HepG2 (cell line): ENCODE data around the gene ATXN2. TPM values are rescaled to one million over a fixed set of nuclear protein-coding genes. Genes with fewer than 3 reads are reported as not detected.

ENCODE experiments used
- AHDC1 ChIP-seq: sonication (generic); formaldehyde crosslinking; IDR thresholded peaks from 2 replicates; pipeline ENCODE4 v1.5.1; 2020; ENCODE audit warnings: mild to moderate bottlenecking, missing genetic modification reagents, borderline replicate concordance
- EHMT2 ChIP-seq: fragments of 200-600 bp; sonication (generic); IDR thresholded peaks from 2 replicates; pipeline ENCODE4 v1.7.0; 2017; ENCODE audit warnings: antibody characterized with exemption, low read depth, low read length, borderline replicate concordance
- EP300 ChIP-seq, 3 experiments: sonication (generic) in 1 of 3; formaldehyde crosslinking in 1 of 3; IDR thresholded peaks; 2 replicates each; pipeline versions ENCODE4 v1.5.1 to v1.6.1; 2011 to 2020; ENCODE audit warnings: low read depth in 2 of 3, low read length in 2 of 3, borderline replicate concordance in 1 of 3, improper control_type of control experiment in 1 of 3, mild to moderate bottlenecking in 1 of 3, missing genetic modification reagents in 1 of 3, moderate library complexity in 1 of 3
- FOXA3 ChIP-seq: IDR thresholded peaks from 2 replicates; pipeline ENCODE4 v1.6.1; 2016; ENCODE audit warnings: missing genetic modification reagents, missing compliant biosample characterization
- FOXK2 ChIP-seq: fragments of 450-650 bp; IDR thresholded peaks from 2 replicates; pipeline ENCODE4 v1.6.1; 2016
- GATAD1 ChIP-seq: IDR thresholded peaks from 2 replicates; pipeline ENCODE4 v1.6.1; 2016; ENCODE audit warnings: missing genetic modification reagents, missing compliant biosample characterization
- HDAC2 ChIP-seq: sonication (generic); formaldehyde crosslinking; IDR thresholded peaks from 2 replicates; pipeline ENCODE4 v1.4.0; 2020; ENCODE audit warnings: missing genetic modification reagents
- MTF1 ChIP-seq: sonication (generic); formaldehyde crosslinking; IDR thresholded peaks from 2 replicates; pipeline ENCODE4 v1.5.0; 2020; ENCODE audit warnings: missing genetic modification reagents
- NFIC ChIP-seq: IDR thresholded peaks from 2 replicates; pipeline ENCODE4 v1.6.1; 2012; ENCODE audit warnings: mild to moderate bottlenecking, low read length, inconsistent platforms
- PPARG ChIP-seq: conservative IDR thresholded peaks from 2 replicates; pipeline ENCODE4 v1.6.1; 2016; ENCODE audit warnings: missing biosample characterization, missing genetic modification reagents
- SAP130 ChIP-seq: IDR thresholded peaks from 2 replicates; pipeline ENCODE4 v1.6.1; 2016; ENCODE audit warnings: low read depth
- SP5 ChIP-seq: IDR thresholded peaks from 2 replicates; pipeline ENCODE4 v1.6.1; 2016; ENCODE audit warnings: low read depth, borderline replicate concordance
- TAF1 ChIP-seq: sonication (generic); formaldehyde crosslinking; IDR thresholded peaks from 2 replicates; pipeline ENCODE4 v1.4.0; 2020; ENCODE audit warnings: missing genetic modification reagents
- TAF15 ChIP-seq: fragments of 200-400 bp; formaldehyde crosslinking; IDR thresholded peaks from one replicate; pipeline ENCODE4 v1.6.1; 2018; ENCODE audit warnings: mild to moderate bottlenecking, low read depth, low read length; ENCODE audit not compliant: poor library complexity, severe bottlenecking
- TBX3 ChIP-seq: fragments of 450-650 bp; IDR thresholded peaks from 2 replicates; pipeline ENCODE4 v1.6.1; 2017; ENCODE audit warnings: antibody characterized with exemption, mild to moderate bottlenecking, inconsistent platforms, borderline replicate concordance
- ZFYVE20 ChIP-seq: sonication (generic); formaldehyde crosslinking; IDR thresholded peaks from 2 replicates; pipeline ENCODE4 v1.8.0; 2023; ENCODE audit warnings: low read depth, mild to moderate bottlenecking, moderate library complexity, missing genetic modification reagents, borderline replicate concordance
- ZNF225 ChIP-seq: sonication (generic); formaldehyde crosslinking; IDR thresholded peaks from 2 replicates; pipeline ENCODE4 v1.4.0; 2020; ENCODE audit warnings: mild to moderate bottlenecking, missing genetic modification reagents
- ZNF619 ChIP-seq: sonication (generic); formaldehyde crosslinking; IDR thresholded peaks from 2 replicates; pipeline ENCODE4 v1.4.0; 2020; ENCODE audit warnings: mild to moderate bottlenecking, missing genetic modification reagents
- ZNF678 ChIP-seq: sonication (generic); formaldehyde crosslinking; IDR thresholded peaks from 2 replicates; pipeline ENCODE4 v1.4.0; 2020; ENCODE audit warnings: mild to moderate bottlenecking, missing genetic modification reagents
- ZUFSP ChIP-seq: sonication (generic); formaldehyde crosslinking; IDR thresholded peaks from 2 replicates; pipeline ENCODE4 v1.9.0; 2021; ENCODE audit warnings: missing genetic modification reagents, mild to moderate bottlenecking, borderline replicate concordance
- polyA plus RNA-seq, 8 experiments: library from polyadenylated mRNA; depleted of rRNA in 3 of 8; stranded (reverse) in 7 of 8; unstranded in 1 of 8; fragments of >200 nt; fragmentation: Illumina TruSeq in 4 of 8; extraction: Trizol in 4 of 8; gene quantifications; 2 replicates each; pipeline versions ENCODE4 v1.2.1 to v1.2.3, GENCODE V29; 2011 to 2016; ENCODE audit warnings: low read depth in 4 of 8, missing spikeins in 1 of 8, mixed read lengths in 1 of 8; ENCODE audit not compliant: insufficient read depth in 1 of 8
- total RNA-seq, 5 experiments: library from RNA; depleted of rRNA; stranded (reverse); fragments of >200 nt; fragmentation: Illumina TruSeq; extraction: Trizol; gene quantifications; 2 replicates each; pipeline ENCODE4 v1.2.3, GENCODE V29; 2016; ENCODE audit warnings: low read depth in 1 of 5
- TF ChIP-seq, protein P1 (sequence below): sonication (generic); formaldehyde crosslinking; IDR thresholded peaks from 2 replicates; pipeline ENCODE4 v1.8.0; 2022; ENCODE audit warnings: missing genetic modification reagents, mild to moderate bottlenecking, inconsistent platforms, borderline replicate concordance

Gene ATXN2
- total and polyA plus RNA-seq, 2 of the 13 experiments (the other 11 are each of a cell fraction or from before 2014, with no cell fraction given): 18.1 to 27.1 TPM

DNA sequence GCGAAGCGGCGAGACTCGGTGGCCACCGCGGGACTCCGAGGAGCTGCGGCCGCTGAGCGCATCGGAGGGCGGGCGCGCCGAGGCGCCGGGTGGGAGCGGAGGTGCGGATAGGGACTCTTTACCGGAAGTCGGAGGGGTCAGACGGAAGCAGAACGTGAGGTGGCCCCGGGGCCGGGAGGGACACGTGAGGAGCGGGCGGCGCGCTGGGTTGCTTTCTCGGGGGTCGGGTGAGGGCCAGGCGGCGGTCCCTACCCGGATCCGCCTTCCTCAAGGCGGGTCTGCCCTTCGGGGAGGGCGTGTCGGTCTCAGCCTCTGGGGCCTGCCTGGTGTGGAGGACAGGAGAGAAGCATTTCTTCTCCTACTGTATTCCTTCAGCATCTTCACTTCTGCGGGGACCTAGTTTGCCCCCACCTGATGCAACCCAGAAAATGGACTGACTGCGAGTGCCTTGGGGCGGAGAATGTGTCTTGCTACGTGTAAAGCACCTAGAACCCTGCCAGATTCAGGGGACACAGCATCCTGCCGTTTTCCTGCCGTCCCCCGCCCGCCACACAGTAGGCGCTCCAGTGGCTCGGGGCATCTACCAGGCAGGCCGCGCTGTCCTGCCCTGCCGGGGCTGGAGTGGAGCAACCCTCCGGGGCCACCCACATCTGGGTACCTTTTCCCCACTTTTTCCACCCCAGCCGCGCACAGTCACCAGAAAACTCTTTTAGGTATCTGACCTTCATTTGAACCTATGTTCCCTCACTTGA lies 514 bp upstream of the ATXN2 start (continued):
- no peak; the same call in 1 of the 2 replicates for TF ChIP-seq GATAD1 (CRISPR knock-in tag)
- TF ChIP-seq EP300 (IDR thresholded peaks at IDR 0.05; ENCODE audit: low read depth in 2 of 2, low read length in 2 of 2): no peak
- TF ChIP-seq EP300 (CRISPR knock-in tag; IDR thresholded peaks at IDR 0.05; ENCODE audit: borderline replicate concordance): no peak
- peak; percentile 56 for TF ChIP-seq SP5 (CRISPR knock-in tag)
- peak; percentile 65; the same call in 1 of the 2 replicates for TF ChIP-seq ZNF225 (CRISPR knock-in tag)
- TF ChIP-seq TAF15: no peak
- TF ChIP-seq ZFYVE20 (CRISPR knock-in tag): no peak; the same call in 1 of the 2 replicates
- no peak for TF ChIP-seq EHMT2
- TF ChIP-seq ZUFSP (CRISPR knock-in tag): no peak
- TF ChIP-seq PPARG (CRISPR knock-in tag): no peak
- TF ChIP-seq, protein P1, sequence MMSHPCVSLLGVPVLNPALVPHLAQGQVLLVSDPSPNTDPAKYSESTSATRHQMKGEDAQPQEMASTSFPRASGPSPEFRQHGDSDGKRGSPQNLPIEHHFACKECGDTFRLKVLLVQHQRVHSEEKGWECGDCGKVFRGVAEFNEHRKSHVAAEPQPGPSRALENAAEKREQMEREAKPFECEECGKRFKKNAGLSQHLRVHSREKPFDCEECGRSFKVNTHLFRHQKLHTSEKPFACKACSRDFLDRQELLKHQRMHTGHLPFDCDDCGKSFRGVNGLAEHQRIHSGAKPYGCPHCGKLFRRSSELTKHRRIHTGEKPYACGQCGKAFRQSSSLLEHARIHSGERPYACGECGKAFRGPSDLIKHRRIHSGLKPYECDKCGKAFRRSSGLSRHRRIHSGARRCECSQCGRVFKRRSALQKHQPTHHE (CRISPR knock-in tag): no peak
- no peak for TF ChIP-seq MTF1 (CRISPR knock-in tag)
- 0 out of 2 replicates have a peak, but pooled peaks have one; percentile 27 for TF ChIP-seq FOXA3 (CRISPR knock-in tag)
- 0 out of 2 replicates have a peak, but pooled peaks have one; percentile 27 for TF ChIP-seq ZNF619
- no peak for TF ChIP-seq FOXK2
- peak; percentile 77; the same call in 1 of the 2 replicates for TF ChIP-seq SAP130
- no peak for TF ChIP-seq HDAC2 (CRISPR knock-in tag)
- TF ChIP-seq TAF1 (CRISPR knock-in tag): peak; percentile 95
- no peak; the same call in 1 of the 2 replicates for TF ChIP-seq ZNF678 (CRISPR knock-in tag)
- TF ChIP-seq NFIC: no peak
- 0 out of 2 replicates have a peak, but pooled peaks have one; percentile 17 for TF ChIP-seq AHDC1
- TF ChIP-seq TBX3: no peak
